Small intestine (tissue), 7 donors: ENCODE data around the gene MTRF1. TPM values are rescaled to one million over a fixed set of nuclear protein-coding genes. Genes with fewer than 3 reads are reported as not detected.
A peak's percentile ranks its signal among the peaks of the same experiment; 100 is the strongest.

Experiments
- DNase-seq, 2 donors: peaks; one replicate each; pipeline versions ENCODE4 v3.0.0 to v3.0.0-alpha.2; 2013
- FAIRE-seq: peaks from 2 replicates; lab custom pipeline; 2012; peaks lifted over from hg19 to GRCh38; lab: Jason Lieb, UNC
- H3K27ac ChIP-seq, 3 donors: one replicate each; pipeline ENCODE4 v1.5.1; 2013; ENCODE audit warnings: low read length in 2 of 3, mild to moderate bottlenecking in 2 of 3, control low read depth in 1 of 3, inconsistent platforms in 1 of 3, low read depth in 1 of 3, moderate library complexity in 1 of 3
- H3K27me3 ChIP-seq, 3 donors: one replicate each; pipeline ENCODE4 v1.6.1; 2013; ENCODE audit warnings: low read length in 3 of 3, inconsistent platforms in 1 of 3; ENCODE audit not compliant: control insufficient read depth in 3 of 3, insufficient read depth in 3 of 3
- H3K36me3 ChIP-seq, 3 donors: one replicate each; pipeline ENCODE4 v1.6.1; 2013; ENCODE audit warnings: low read length in 3 of 3, inconsistent platforms in 1 of 3, low read depth in 1 of 3, mild to moderate bottlenecking in 1 of 3, moderate library complexity in 1 of 3; ENCODE audit not compliant: control insufficient read depth in 3 of 3, insufficient read depth in 2 of 3
- H3K4me1 ChIP-seq, 3 donors: one replicate each; pipeline ENCODE4 v1.6.1; 2013; ENCODE audit warnings: low read length in 2 of 3, inconsistent platforms in 1 of 3, low read depth in 1 of 3, mild to moderate bottlenecking in 1 of 3, moderate library complexity in 1 of 3; ENCODE audit not compliant: control insufficient read depth in 3 of 3, insufficient read depth in 2 of 3
- H3K4me3 ChIP-seq, 3 donors: one replicate each; pipeline ENCODE4 v1.5.1; 2013; ENCODE audit warnings: low read length in 3 of 3, control low read depth in 1 of 3, inconsistent platforms in 1 of 3, low read depth in 1 of 3, mild to moderate bottlenecking in 1 of 3, moderate library complexity in 1 of 3
- H3K9me3 ChIP-seq, 2 donors: one replicate each; pipeline ENCODE4 v1.6.1; 2013; ENCODE audit warnings: low read depth in 1 of 2, low read length in 1 of 2; ENCODE audit not compliant: control insufficient read depth in 2 of 2, insufficient read depth in 1 of 2
- WGBS, 3 donors: extraction: QIAGEN DNeasy Blood & Tissue Kit; methylation state at CpG; one replicate each; pipeline ENCODE4 v1.1.7; 2013; 5-methylcytosine and 5-hydroxymethylcytosine counted together
- polyA plus RNA-seq, 4 donors: library from polyadenylated mRNA; stranded (reverse) in 3 of 4; unstranded in 1 of 4; fragments of 200-250 nt in 3 of 4; fragments of 120-200 nt in 1 of 4; gene quantifications; one replicate each; pipeline versions ENCODE4 v1.2.1 to v1.2.3, GENCODE V29; 2013
- donor health status: healthy with polysubstance abuse.
- donor health status: control.
- donor health status: control.
- donor health status: Bipolar disorder and iron deficiency.
- donor health status: healthy.

Gene MTRF1
- polyA plus RNA-seq, 4 donors, result 10.0 to 14.9 (median 12.5) TPM

DNA sequence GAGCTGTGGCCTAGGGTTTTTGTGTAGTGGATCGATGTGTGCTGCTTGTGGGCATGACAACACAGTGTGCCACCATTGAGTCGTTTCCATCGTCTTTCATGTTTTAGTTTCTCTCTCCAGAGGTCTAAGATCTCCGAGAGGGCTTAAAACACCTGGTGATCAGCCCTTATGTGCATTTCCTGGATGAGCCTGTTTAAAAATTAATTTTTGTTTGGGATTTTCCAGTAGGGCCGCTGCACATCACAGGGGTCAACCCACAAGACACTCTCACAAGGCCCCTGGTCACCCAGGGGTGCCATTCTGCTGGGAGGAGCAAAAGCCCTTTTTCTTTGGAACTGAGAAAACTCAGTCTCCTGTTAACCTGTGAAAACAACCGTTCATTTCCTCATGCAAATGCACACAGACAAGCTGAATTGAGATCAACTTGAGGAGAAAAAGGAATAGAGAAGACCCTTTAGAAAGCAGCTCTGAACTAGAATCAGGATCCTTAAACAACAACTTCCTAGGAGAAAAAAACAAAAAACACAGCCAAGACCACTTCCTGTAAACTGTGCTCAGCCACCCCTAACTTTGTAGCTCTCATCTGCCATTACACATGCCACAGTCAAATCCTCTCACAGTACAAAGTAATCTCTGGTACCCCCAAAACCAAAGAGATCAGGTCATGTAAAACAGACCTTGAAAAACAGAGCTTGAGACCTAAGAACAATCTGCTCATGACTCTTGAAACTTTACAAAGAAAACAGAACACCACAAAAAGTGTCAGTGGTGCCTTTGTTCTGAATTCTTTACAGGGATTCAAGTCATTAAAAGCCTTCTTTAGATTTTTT, 8.3 kb upstream of the MTRF1 start:
- Histone ChIP-seq H3K4me3 (no peak overlapping the region), H3K27me3 (no peaks in the 10 kb centered on the region), H3K4me1 (no peaks in the 10 kb centered on the region), H3K27ac (peak overlapping the region in 1 of 3 donors; percentile 41), H3K36me3 (no peaks in the 10 kb centered on the region), H3K9me3 (peaks cover 0 to 13% of the 10 kb centered on the region in 2 donors)
- DNase-seq, result no peak
- FAIRE-seq, result no peak
- WGBS, 3 donors, result 76 to 78% (median 77%) methylated on average over 6 of the region's 6 CpGs

DNA sequence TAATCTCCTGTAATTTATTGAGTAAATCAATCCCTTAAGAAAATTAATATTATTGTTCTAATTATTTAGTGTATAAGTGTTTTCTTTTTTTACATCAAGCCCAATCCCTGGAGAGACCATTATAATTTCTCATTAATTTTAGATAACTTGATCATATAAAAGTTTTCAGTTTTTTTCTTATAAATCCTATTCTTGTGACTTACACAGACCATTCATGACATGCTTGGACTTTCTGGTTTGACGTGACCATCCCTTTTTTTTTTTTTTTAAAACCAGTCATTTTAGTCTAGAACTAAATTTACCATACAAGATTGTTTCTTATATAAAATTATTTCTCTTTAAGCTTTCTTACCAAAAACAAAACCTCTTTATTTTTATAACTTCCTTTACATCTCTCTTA, 5.4 kb upstream of the MTRF1 start:
- WGBS, 3 donors, result 17 to 50% (median 17%) methylated on average over 1 of the region's 1 CpG
- H3K27ac ChIP-seq, result no peak overlapping the region
- H3K9me3 ChIP-seq, result peaks cover 0 to 13% of the 10 kb centered on the region in 2 donors
- H3K27me3 ChIP-seq, result no peaks in the 10 kb centered on the region
- no peaks in the 10 kb centered on the region for H3K36me3 ChIP-seq
- no peak overlapping the region for H3K4me3 ChIP-seq
- FAIRE-seq (no peak), DNase-seq (peak in 1 of 2 donors; percentile 22)
- H3K4me1 ChIP-seq, result no peaks in the 10 kb centered on the region

DNA sequence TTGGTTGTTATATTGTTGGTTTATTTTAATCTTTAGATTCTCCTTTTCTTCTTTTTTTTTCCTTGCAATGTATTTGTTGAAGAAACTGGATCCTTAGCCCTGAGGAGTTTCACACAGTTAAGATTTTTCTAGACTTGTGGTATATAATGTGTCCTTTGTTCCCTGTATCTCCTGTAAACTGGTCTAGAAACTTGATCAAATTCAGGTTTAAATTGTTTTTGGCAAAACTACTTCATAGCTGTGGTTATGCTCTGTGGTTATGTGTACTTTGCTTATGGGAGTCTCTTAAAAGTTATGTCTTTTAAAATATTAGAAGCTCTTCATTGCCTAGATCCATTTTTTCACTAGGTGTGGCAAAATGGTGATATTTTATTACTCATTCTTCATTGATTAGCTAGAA, 3.7 kb upstream of the MTRF1 start:
- Histone ChIP-seq H3K36me3 (peaks cover 0 to under 1% (median 0%) of the 10 kb centered on the region in 3 donors), H3K27me3 (no peaks in the 10 kb centered on the region), H3K4me1 (no peaks in the 10 kb centered on the region), H3K27ac (no peak overlapping the region), H3K4me3 (no peak overlapping the region), H3K9me3 (peaks cover 0 to 13% of the 10 kb centered on the region in 2 donors)
- FAIRE-seq, result no peak
- no peak for DNase-seq

DNA sequence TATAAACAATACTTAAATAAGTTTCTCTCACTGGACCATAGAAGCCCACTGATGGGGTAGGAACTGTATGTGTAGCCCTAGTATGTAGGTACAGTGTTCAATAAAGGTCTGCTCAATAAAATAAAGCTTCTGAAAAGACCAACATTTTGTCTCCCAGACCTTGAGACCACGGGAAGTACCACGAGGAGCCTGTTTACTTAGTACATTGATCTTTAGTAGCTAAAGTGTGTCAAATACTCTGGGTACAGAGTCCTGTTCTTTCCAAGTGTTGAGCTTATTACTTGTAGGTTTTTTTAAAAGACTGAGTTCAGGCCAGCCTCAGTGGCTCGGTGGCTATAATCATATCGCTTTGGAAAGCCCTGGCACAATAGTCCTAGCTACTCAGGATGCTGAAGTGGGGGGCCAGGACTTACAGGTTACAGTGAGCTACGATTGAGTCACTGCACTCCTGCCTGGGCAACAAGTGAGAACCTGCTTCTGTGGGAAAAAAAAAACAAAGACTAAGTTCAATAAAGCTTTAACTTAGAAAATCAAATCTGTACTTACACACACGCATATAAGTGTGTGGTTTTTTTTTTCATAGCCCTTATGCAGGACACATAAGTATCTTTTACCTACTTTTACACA, 3.4 kb downstream of the MTRF1 start:
- peaks cover 2 to 6% (median 4%) of the 10 kb centered on the region in 3 donors for H3K36me3 ChIP-seq
- 66 to 86% (median 70%) methylated on average over 6 of the region's 6 CpGs for WGBS, 3 donors
- H3K27me3 ChIP-seq, result no peaks in the 10 kb centered on the region
- H3K4me3 ChIP-seq, result no peak overlapping the region
- H3K27ac ChIP-seq, result peak overlapping the region in 1 of 3 donors; percentile 44
- FAIRE-seq (no peak), DNase-seq (peak in 1 of 2 donors; percentile 47)
- no peaks in the 10 kb centered on the region for H3K4me1 ChIP-seq
- H3K9me3 ChIP-seq, result no peaks in the 10 kb centered on the region

DNA sequence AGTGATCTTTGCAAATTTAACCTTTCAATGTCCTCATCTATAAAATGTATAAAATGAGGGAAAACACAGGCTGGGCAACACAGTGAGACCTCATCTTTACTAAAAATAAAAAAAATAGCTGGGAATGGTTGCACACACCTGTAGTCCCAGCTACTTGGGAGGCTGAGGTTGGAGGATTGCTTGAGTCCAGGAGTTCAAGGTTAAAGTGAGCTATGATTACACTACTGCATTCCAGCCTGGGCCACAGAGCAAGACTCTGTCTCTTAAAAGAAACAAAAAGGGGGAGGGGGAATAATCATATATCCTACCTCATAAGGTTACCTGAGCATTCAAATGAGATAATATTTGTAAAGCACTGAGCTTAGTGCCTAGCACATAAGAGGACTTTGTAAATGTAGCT, 5.8 kb downstream of the MTRF1 start:
- no peak for DNase-seq
- Histone ChIP-seq H3K4me1 (no peaks in the 10 kb centered on the region), H3K27ac (no peak overlapping the region), H3K4me3 (no peak overlapping the region), H3K27me3 (no peaks in the 10 kb centered on the region), H3K36me3 (peaks cover 4 to 9% (median 7%) of the 10 kb centered on the region in 3 donors), H3K9me3 (no peaks in the 10 kb centered on the region)
- FAIRE-seq, result no peak

DNA sequence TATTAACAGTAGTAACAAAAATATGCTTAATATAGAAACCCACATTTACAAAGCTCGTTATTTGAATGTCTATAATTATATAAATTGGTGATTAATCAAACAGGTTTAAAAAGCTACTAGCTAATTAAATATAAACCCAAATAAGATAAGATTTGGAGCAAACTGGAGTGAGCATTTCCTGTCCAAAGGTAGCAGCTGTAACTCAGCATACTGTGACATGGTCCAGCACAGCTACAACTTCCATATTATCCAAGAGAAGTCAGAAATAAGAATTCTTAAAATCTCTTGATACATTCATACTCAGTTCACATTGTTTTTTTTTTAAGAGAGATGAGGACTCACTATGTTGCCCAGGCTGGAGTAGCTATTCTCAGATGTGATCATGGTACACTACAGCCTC, 8.5 kb downstream of the MTRF1 start:
- DNase-seq, result no peak
- Histone ChIP-seq H3K36me3 (peaks cover 3 to 11% (median 10%) of the 10 kb centered on the region in 3 donors), H3K27ac (no peak overlapping the region), H3K27me3 (no peaks in the 10 kb centered on the region), H3K9me3 (no peaks in the 10 kb centered on the region), H3K4me3 (no peak overlapping the region), H3K4me1 (no peaks in the 10 kb centered on the region)
- FAIRE-seq, result no peak
- WGBS, 3 donors, result 34 to 71% (median 42%) methylated on average over 1 of the region's 1 CpG

DNA sequence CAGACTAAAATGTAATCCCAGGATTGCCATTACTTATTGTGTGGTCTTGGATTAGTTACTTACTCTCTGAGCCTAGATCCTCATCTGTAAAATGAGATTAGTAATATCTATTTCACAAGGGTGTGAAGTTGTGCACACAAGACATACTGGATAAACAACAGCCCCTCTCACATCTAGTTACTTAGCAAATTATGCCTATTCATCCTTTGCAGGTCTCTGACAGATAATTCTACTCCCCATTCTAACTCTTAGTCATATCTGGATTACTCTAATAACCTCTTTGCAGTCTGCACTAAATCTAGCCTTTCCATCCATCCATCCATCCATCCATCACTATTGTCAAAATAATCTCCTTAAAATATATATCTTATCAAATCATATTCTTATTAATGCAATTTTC, 12.4 kb downstream of the MTRF1 start:
- no peaks in the 10 kb centered on the region for H3K4me1 ChIP-seq
- H3K9me3 ChIP-seq, result no peaks in the 10 kb centered on the region
- H3K27me3 ChIP-seq, result no peaks in the 10 kb centered on the region
- peaks cover 3 to 19% (median 10%) of the 10 kb centered on the region in 3 donors for H3K36me3 ChIP-seq
- DNase-seq (no peak), FAIRE-seq (no peak)
- no peak overlapping the region for H3K4me3 ChIP-seq
- no peak overlapping the region for H3K27ac ChIP-seq

DNA sequence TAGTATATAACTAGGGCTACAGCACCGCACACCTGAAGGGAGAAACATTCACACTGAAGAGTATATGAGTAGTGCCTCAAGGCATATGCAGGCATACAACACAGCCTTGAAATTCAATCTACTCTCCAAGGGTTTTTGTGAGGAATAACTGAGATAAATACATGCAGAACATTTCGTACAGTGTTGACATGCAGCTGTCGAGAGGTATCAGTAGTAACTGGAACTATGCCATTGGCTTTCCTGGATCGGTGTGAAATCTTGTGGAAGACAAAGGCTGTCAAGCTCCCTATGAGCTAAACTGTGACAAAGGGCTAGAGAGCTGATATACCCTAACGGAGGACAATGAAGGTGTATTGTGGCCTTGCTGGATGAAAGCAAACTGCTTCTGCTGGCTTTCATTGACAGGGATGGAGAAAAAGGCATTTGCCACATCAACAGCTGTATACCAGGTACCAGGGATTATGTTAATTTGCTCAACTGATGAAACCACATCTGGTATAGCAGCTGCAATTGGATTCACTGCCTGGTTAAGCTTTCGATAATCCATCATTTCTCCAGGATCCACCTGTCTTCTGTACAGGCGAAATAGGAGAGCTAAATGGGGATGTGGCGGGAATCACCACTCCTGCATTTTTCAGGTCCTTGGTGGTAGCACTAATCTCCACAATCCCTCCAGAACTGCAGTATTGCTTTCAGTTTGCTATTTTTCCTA, 16.3 kb downstream of the MTRF1 start:
- Histone ChIP-seq H3K27me3 (no peaks in the 10 kb centered on the region), H3K27ac (no peak overlapping the region), H3K36me3 (peaks cover 0 to 19% (median 3%) of the 10 kb centered on the region in 3 donors), H3K4me1 (no peaks in the 10 kb centered on the region), H3K9me3 (no peaks in the 10 kb centered on the region), H3K4me3 (no peak overlapping the region)
- DNase-seq (no peak), FAIRE-seq (no peak)
- 94 to 98% (median 97%) methylated on average over 8 of the region's 8 CpGs for WGBS, 3 donors
